K562 (cell line): ENCODE results near the gene COL13A1. TPM values are rescaled to one million over a fixed set of nuclear protein-coding genes. Genes with fewer than 3 reads are reported as not detected.
A peak's percentile ranks its signal among the peaks of the same experiment; 100 is the strongest.

Experiments
- BCOR ChIP-seq: fragments of 450-650 bp; IDR thresholded peaks from 2 replicates; pipeline ENCODE4 v1.6.1; 2016
- POLR2B ChIP-seq: fragments of 450-650 bp; IDR thresholded peaks from 2 replicates; pipeline ENCODE4 v1.6.1; 2018; ENCODE audit warnings: low read depth; ENCODE audit not compliant: partially characterized antibody
- PTBP1 ChIP-seq: fragments of 200-400 bp; formaldehyde crosslinking; IDR thresholded peaks from 2 replicates; pipeline ENCODE4 v1.6.1; 2017; ENCODE audit warnings: low read depth, low read length
- ZFP36 ChIP-seq: fragments of 150-350 bp; IDR thresholded peaks from 2 replicates; pipeline ENCODE4 v1.6.1; 2018; ENCODE audit warnings: low read length, low read depth; ENCODE audit not compliant: partially characterized antibody
- ZNF778 ChIP-seq: fragments of 450-650 bp; formaldehyde crosslinking; IDR thresholded peaks from 2 replicates; pipeline ENCODE4 v1.4.0; 2020; ENCODE audit warnings: mild to moderate bottlenecking, moderate library complexity
- polyA plus RNA-seq, 8 experiments: library from polyadenylated mRNA; depleted of rRNA in 4 of 8; stranded (reverse) in 5 of 8; unstranded in 3 of 8; fragments of >200 nt; fragmentation: Nextera tagmentation in 2 of 8; fragmentation: Illumina TruSeq in 1 of 8; extraction: Ambion mirVana in 2 of 8; extraction: Trizol in 1 of 8; gene quantifications; 2 replicates each; pipeline versions ENCODE4 v1.2.1 to v1.2.3, GENCODE V29; 2011 to 2014; ENCODE audit warnings: inconsistent platforms in 1 of 8, missing spikeins in 1 of 8
- total RNA-seq, 7 experiments: library from RNA; depleted of rRNA in 6 of 7; stranded (reverse); fragments of >200 nt in 6 of 7; fragmentation: Illumina TruSeq in 2 of 7; extraction: Trizol in 2 of 7; gene quantifications; 2 replicates each; pipeline versions ENCODE4 v1.2.1 to v1.2.3, GENCODE V29; 2011 to 2021; ENCODE audit warnings: low replicate concordance in 1 of 7
- TF ChIP-seq, protein P1 (sequence below), 2 experiments: IDR thresholded peaks; 2 replicates each; pipeline ENCODE4 v1.6.1; 2011; ENCODE audit warnings: borderline replicate concordance in 1 of 2, control low read depth in 1 of 2, low read depth in 1 of 2, low read length in 1 of 2, mild to moderate bottlenecking in 1 of 2, mixed read lengths in 1 of 2, moderate library complexity in 1 of 2; ENCODE audit not compliant: insufficient read depth in 1 of 2, insufficient read length in 1 of 2, poor library complexity in 1 of 2, severe bottlenecking in 1 of 2; ENCODE audit errors: extremely low read depth in 1 of 2
- TF ChIP-seq, protein P2 (sequence below): IDR thresholded peaks from 3 replicates; pipeline ENCODE4 v1.6.1; 2011; ENCODE audit warnings: borderline replicate concordance, mild to moderate bottlenecking, moderate library complexity; ENCODE audit not compliant: insufficient read length; ENCODE audit errors: extremely low read depth

Gene COL13A1
- total and polyA plus RNA-seq, 9 of the 15 experiments (the other 6 are each of a cell fraction or from before 2014, with no cell fraction given) = not detected

- TF ChIP-seq ZNF778 (no peak), ZFP36 (peak; percentile 100), POLR2B (no peak), PTBP1 (0 out of 2 replicates have a peak, but pooled peaks have one; percentile 52), BCOR (peak; percentile 54; the same call in 1 of the 2 replicates)
- TF ChIP-seq, protein P1, sequence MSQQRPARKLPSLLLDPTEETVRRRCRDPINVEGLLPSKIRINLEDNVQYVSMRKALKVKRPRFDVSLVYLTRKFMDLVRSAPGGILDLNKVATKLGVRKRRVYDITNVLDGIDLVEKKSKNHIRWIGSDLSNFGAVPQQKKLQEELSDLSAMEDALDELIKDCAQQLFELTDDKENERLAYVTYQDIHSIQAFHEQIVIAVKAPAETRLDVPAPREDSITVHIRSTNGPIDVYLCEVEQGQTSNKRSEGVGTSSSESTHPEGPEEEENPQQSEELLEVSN (IDR thresholded peaks at IDR 0.05; ENCODE audit: borderline replicate concordance in 1 of 2, extremely low read depth in 1 of 2, insufficient read depth in 1 of 2, insufficient read length in 1 of 2, low read depth in 1 of 2, low read length in 1 of 2, poor library complexity in 1 of 2, severe bottlenecking in 1 of 2) = no peak
- TF ChIP-seq, protein P2, sequence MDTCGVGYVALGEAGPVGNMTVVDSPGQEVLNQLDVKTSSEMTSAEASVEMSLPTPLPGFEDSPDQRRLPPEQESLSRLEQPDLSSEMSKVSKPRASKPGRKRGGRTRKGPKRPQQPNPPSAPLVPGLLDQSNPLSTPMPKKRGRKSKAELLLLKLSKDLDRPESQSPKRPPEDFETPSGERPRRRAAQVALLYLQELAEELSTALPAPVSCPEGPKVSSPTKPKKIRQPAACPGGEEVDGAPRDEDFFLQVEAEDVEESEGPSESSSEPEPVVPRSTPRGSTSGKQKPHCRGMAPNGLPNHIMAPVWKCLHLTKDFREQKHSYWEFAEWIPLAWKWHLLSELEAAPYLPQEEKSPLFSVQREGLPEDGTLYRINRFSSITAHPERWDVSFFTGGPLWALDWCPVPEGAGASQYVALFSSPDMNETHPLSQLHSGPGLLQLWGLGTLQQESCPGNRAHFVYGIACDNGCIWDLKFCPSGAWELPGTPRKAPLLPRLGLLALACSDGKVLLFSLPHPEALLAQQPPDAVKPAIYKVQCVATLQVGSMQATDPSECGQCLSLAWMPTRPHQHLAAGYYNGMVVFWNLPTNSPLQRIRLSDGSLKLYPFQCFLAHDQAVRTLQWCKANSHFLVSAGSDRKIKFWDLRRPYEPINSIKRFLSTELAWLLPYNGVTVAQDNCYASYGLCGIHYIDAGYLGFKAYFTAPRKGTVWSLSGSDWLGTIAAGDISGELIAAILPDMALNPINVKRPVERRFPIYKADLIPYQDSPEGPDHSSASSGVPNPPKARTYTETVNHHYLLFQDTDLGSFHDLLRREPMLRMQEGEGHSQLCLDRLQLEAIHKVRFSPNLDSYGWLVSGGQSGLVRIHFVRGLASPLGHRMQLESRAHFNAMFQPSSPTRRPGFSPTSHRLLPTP = peak; percentile 17
Observed at GRCh38 chr10:69843923-69844322, 42.2 kb downstream of the COL13A1 start (continued).
